Mesenchymal stem cell (in vitro differentiated cells and primary cell): ENCODE results near the gene PARM1.

ENCODE experiments used
- DNase-seq: peaks from one replicate; pipeline ENCODE4 v3.0.0-alpha.2; 2013
- H2AFZ ChIP-seq: one replicate; pipeline ENCODE4 v1.6.1; 2013; ENCODE audit warnings: low read depth, mild to moderate bottlenecking, control low read depth, inconsistent platforms, low read length, moderate library complexity
- H2AK5ac ChIP-seq: 2 replicates; pipeline ENCODE4 v1.6.1; 2013; ENCODE audit warnings: low read length, moderate library complexity, mild to moderate bottlenecking, inconsistent platforms; ENCODE audit not compliant: severe bottlenecking
- H2BK120ac ChIP-seq: one replicate; pipeline ENCODE4 v1.6.1; 2013; ENCODE audit warnings: low read depth, mild to moderate bottlenecking, inconsistent platforms, low read length, moderate library complexity
- H2BK12ac ChIP-seq, 2 experiments: one replicate each; pipeline ENCODE4 v1.6.1; 2013; ENCODE audit warnings: inconsistent platforms in 2 of 2, low read length in 2 of 2, mild to moderate bottlenecking in 2 of 2, moderate library complexity in 2 of 2, control low read depth in 1 of 2
- H2BK15ac ChIP-seq: one replicate; pipeline ENCODE4 v1.6.1; 2013; ENCODE audit warnings: mild to moderate bottlenecking, low read depth, inconsistent platforms; ENCODE audit not compliant: poor library complexity, severe bottlenecking
- H2BK5ac ChIP-seq: 2 replicates; pipeline ENCODE4 v1.6.1; 2013; ENCODE audit warnings: low read depth, mild to moderate bottlenecking, low read length, control low read depth, inconsistent platforms; ENCODE audit not compliant: poor library complexity, severe bottlenecking
- H3K14ac ChIP-seq, 2 experiments: one replicate each; pipeline ENCODE4 v1.6.1; 2013; ENCODE audit warnings: inconsistent platforms in 2 of 2, low read length in 2 of 2, control low read depth in 1 of 2, mild to moderate bottlenecking in 1 of 2, moderate library complexity in 1 of 2
- H3K18ac ChIP-seq, 2 experiments: one replicate each; pipeline ENCODE4 v1.6.1; 2013; ENCODE audit warnings: inconsistent platforms in 2 of 2, low read length in 2 of 2, control low read depth in 1 of 2, low read depth in 1 of 2, mild to moderate bottlenecking in 1 of 2
- H3K23ac ChIP-seq, 2 experiments: one replicate each; pipeline ENCODE4 v1.6.1; 2013; ENCODE audit warnings: inconsistent platforms in 2 of 2, low read length in 2 of 2, mild to moderate bottlenecking in 2 of 2, moderate library complexity in 2 of 2, control low read depth in 1 of 2
- H3K27ac ChIP-seq: 2 replicates; pipeline ENCODE4 v1.5.1; 2013; ENCODE audit warnings: mild to moderate bottlenecking, moderate library complexity, low read length, control low read depth, inconsistent platforms; ENCODE audit not compliant: poor library complexity, severe bottlenecking
- H3K27me3 ChIP-seq, 2 experiments: 2 replicates each; pipeline versions ENCODE4 v1.6.1 to v1.7.0; 2013; ENCODE audit warnings: low read length in 2 of 2, mild to moderate bottlenecking in 2 of 2, moderate library complexity in 2 of 2, control low read depth in 1 of 2, inconsistent platforms in 1 of 2; ENCODE audit not compliant: control insufficient read depth in 1 of 2, insufficient read depth in 1 of 2
- H3K36me3 ChIP-seq, 2 experiments: 2 replicates each; pipeline versions ENCODE4 v1.6.1 to v1.7.0; 2013; ENCODE audit warnings: low read length in 2 of 2, control low read depth in 1 of 2, inconsistent platforms in 1 of 2, low read depth in 1 of 2, mild to moderate bottlenecking in 1 of 2; ENCODE audit not compliant: insufficient read depth in 2 of 2, control insufficient read depth in 1 of 2
- H3K4ac ChIP-seq, 2 experiments: one replicate each; pipeline ENCODE4 v1.6.1; 2013; ENCODE audit warnings: inconsistent platforms in 2 of 2, low read length in 2 of 2, mild to moderate bottlenecking in 2 of 2, moderate library complexity in 2 of 2, control low read depth in 1 of 2, low read depth in 1 of 2
- H3K4me1 ChIP-seq: 2 replicates; pipeline ENCODE4 v1.6.1; 2013; ENCODE audit warnings: low read depth, low read length, control low read depth; ENCODE audit not compliant: control insufficient read depth, insufficient read depth
- H3K4me2 ChIP-seq: 2 replicates; pipeline ENCODE4 v1.6.1; 2013; ENCODE audit warnings: low read length, mild to moderate bottlenecking, inconsistent platforms; ENCODE audit not compliant: poor library complexity, severe bottlenecking
- H3K4me3 ChIP-seq, 2 experiments: 2 replicates each; pipeline versions ENCODE4 v1.5.1 to v1.7.0; 2013; ENCODE audit warnings: low read length in 2 of 2, mild to moderate bottlenecking in 2 of 2, control low read depth in 1 of 2, low read depth in 1 of 2; ENCODE audit not compliant: insufficient read depth in 1 of 2
- H3K79me1 ChIP-seq: replicated peaks from 2 replicates; pipeline ENCODE4 v1.6.1; 2013; ENCODE audit warnings: mild to moderate bottlenecking, control low read depth, low read length, inconsistent platforms; ENCODE audit not compliant: poor library complexity, severe bottlenecking
- H3K9ac ChIP-seq: 2 replicates; pipeline ENCODE4 v1.7.0; 2013; ENCODE audit warnings: mild to moderate bottlenecking, low read length, moderate library complexity
- H3K9me3 ChIP-seq: 2 replicates; pipeline ENCODE4 v1.7.0; 2013; ENCODE audit warnings: mild to moderate bottlenecking, low read length; ENCODE audit not compliant: control insufficient read depth
- H4K8ac ChIP-seq: one replicate; pipeline ENCODE4 v1.6.1; 2013; ENCODE audit warnings: inconsistent platforms, mild to moderate bottlenecking, low read length, moderate library complexity
- H4K91ac ChIP-seq: one replicate; pipeline ENCODE4 v1.6.1; 2013; ENCODE audit warnings: mild to moderate bottlenecking, low read length, inconsistent platforms
- WGBS: methylation state at CpG from one replicate; pipeline ENCODE4 v1.1.7; 2013; ENCODE audit warnings: mixed read lengths; 5-methylcytosine and 5-hydroxymethylcytosine counted together

PARM1 gene

DNA sequence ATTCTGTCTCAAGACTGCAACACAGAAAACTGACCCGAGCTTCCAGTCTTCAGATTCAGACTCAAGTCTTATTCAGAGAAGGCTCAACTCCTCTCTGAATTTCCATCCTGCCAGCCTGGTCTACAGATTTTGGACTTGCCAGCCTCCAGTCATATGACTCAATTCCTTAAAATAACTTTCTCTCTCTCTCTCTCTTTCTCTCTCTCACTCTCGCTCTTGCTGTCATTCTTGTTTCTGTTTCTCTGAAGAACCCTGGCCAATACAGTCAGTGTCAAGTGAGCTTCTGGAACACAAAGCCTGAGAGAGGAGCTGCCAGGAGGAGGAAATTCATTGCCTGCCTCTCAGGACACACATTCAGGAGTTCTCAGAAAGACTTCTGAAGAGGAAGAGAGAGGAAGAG, 154.9 kb downstream of the PARM1 start:
- H3K9ac ChIP-seq = no peak overlapping the region
- no peak overlapping the region for H2BK15ac ChIP-seq
- no peak overlapping the region for H3K4me2 ChIP-seq
- H3K4me1 ChIP-seq = no peaks in the 10 kb centered on the region
- H2AFZ ChIP-seq = no peak overlapping the region
- no peak overlapping the region for H4K8ac ChIP-seq
- no peak overlapping the region for H2AK5ac ChIP-seq
- no peaks in the 10 kb centered on the region for H3K79me1 ChIP-seq
- peak; percentile 23 for DNase-seq
- H3K4me3 ChIP-seq = no peak overlapping the region
- no peak overlapping the region for H2BK120ac ChIP-seq
- H4K91ac ChIP-seq = no peak overlapping the region
- no peak overlapping the region for H2BK12ac ChIP-seq
- H3K4ac ChIP-seq = no peak overlapping the region
- H3K14ac ChIP-seq = no peak overlapping the region
- WGBS = 74% methylated on average over 1 of the region's 2 CpGs
- H2BK5ac ChIP-seq = no peak overlapping the region
- no peak overlapping the region for H3K23ac ChIP-seq
- H3K27ac ChIP-seq = no peak overlapping the region
- no peak overlapping the region for H3K18ac ChIP-seq
- no peaks in the 10 kb centered on the region for H3K27me3 ChIP-seq
- H3K36me3 ChIP-seq = no peaks in the 10 kb centered on the region
- H3K9me3 ChIP-seq = no peaks in the 10 kb centered on the region

DNA sequence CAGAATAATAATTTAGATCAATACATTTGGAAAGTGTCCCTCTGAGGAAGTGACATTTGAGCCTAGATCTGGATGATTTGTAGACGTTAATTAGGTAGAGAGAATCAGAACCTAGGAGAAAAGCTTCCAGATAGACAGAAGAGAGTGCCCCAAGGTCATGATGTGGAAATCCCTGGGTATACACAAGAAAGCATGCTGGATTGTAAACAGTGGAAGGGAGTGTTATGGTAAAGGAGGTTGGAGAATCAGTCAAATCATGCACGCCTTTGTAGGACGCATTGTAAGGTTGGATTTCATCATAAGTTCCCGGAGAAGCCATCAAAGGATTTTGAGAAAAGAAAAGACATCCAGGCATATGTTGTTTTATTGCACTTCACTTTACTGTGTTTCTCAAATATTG, 156.3 kb downstream of the PARM1 start:
- H4K91ac ChIP-seq = no peak overlapping the region
- no peak overlapping the region for H2BK15ac ChIP-seq
- no peak overlapping the region for H3K9ac ChIP-seq
- H4K8ac ChIP-seq = no peak overlapping the region
- H3K36me3 ChIP-seq = no peaks in the 10 kb centered on the region
- H2BK120ac ChIP-seq = no peak overlapping the region
- H3K18ac ChIP-seq = no peak overlapping the region
- peak; percentile 82 for DNase-seq
- WGBS = 60% methylated on average over 3 of the region's 4 CpGs
- no peak overlapping the region for H3K4me3 ChIP-seq
- no peak overlapping the region for H2AFZ ChIP-seq
- H2AK5ac ChIP-seq = no peak overlapping the region
- no peak overlapping the region for H3K23ac ChIP-seq
- no peaks in the 10 kb centered on the region for H3K27me3 ChIP-seq
- no peak overlapping the region for H3K4ac ChIP-seq
- H3K27ac ChIP-seq = no peak overlapping the region
- H3K14ac ChIP-seq = no peak overlapping the region
- no peak overlapping the region for H2BK5ac ChIP-seq
- no peaks in the 10 kb centered on the region for H3K4me1 ChIP-seq
- H3K4me2 ChIP-seq = no peak overlapping the region
- H3K9me3 ChIP-seq = no peaks in the 10 kb centered on the region
- H3K79me1 ChIP-seq = no peaks in the 10 kb centered on the region
- no peak overlapping the region for H2BK12ac ChIP-seq

DNA sequence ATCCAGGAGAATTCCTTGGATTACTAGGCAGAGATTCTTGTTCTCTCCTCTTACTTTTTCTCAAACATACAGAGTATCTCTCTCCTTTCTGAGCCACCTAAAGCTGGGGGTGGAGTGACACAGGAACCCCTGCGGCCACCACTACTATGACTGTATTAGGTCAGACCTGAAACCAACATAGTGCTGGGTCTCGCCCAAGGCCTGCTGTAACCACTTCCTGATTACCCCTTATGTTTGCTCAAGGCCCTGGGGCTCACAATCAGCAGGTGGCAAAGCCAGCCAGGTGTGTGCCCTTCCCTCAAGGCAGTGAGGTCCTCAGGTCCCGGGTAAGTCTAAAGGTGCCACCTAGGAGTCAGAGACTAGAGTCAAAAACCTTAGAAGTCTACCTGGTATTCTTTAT, 166.4 kb downstream of the PARM1 start:
- no peak for DNase-seq
- H3K9me3 ChIP-seq = no peaks in the 10 kb centered on the region
- H3K9ac ChIP-seq = no peak overlapping the region
- H4K8ac ChIP-seq = no peak overlapping the region
- no peak overlapping the region for H2BK12ac ChIP-seq
- no peak overlapping the region for H3K18ac ChIP-seq
- no peak overlapping the region for H3K14ac ChIP-seq
- no peaks in the 10 kb centered on the region for H3K79me1 ChIP-seq
- no peak overlapping the region for H4K91ac ChIP-seq
- H2AK5ac ChIP-seq = no peak overlapping the region
- WGBS = 81% methylated on average over 3 of the region's 3 CpGs
- H3K36me3 ChIP-seq = no peaks in the 10 kb centered on the region
- H2BK5ac ChIP-seq = no peak overlapping the region
- no peak overlapping the region for H2AFZ ChIP-seq
- no peaks in the 10 kb centered on the region for H3K27me3 ChIP-seq
- no peaks in the 10 kb centered on the region for H3K4me1 ChIP-seq
- H3K4ac ChIP-seq = no peak overlapping the region
- H3K23ac ChIP-seq = no peak overlapping the region
- no peak overlapping the region for H3K4me3 ChIP-seq
- no peak overlapping the region for H2BK120ac ChIP-seq
- no peak overlapping the region for H3K4me2 ChIP-seq
- H3K27ac ChIP-seq = no peak overlapping the region
- H2BK15ac ChIP-seq = no peak overlapping the region
